ENCODE measurements around the gene NRXN2. TPM values are rescaled to one million over a fixed set of nuclear protein-coding genes. Genes with fewer than 3 reads are reported as not detected.

The NRXN2 gene
- polyA plus RNA-seq, 1 of the 3 experiments (the other 2 are of a cell fraction) = 0.15 TPM

GRCh38 chr11:64771861-64772260, 48.9 kb upstream of the NRXN2 start:
- H4K20me1 ChIP-seq (ENCODE audit: insufficient read depth) = peaks cover 96% of the 10 kb centered on the region
- WGBS (ENCODE audit: low lambda C conversion rate) = 96% methylated on average over 2 of the region's 2 CpGs
- CTCF ChIA-PET = interaction anchor here (0.9 to 2.6 kb wide), 9 partner anchors 8 to 83 kb away, joined by 3 to 14 read pairs (median 5); no protein-coding TSS in a partner anchor

More at GRCh38 chr11:64771861-64772260, 48.9 kb upstream of the NRXN2 start:
- no peaks in the 10 kb centered on the region for H3K9me3 ChIP-seq
- peaks cover 97 to 99% of the 10 kb centered on the region in 2 experiments for H3K36me3 ChIP-seq (replicated peaks in 1 of 2; ENCODE audit: control insufficient read depth in 1 of 2, insufficient read depth in 2 of 2, low read length in 1 of 2)
- peaks cover 40% of the 10 kb centered on the region for H3F3A ChIP-seq (replicated peaks; ENCODE audit: insufficient read depth)
- H3K4me2 ChIP-seq = no peak overlapping the region
- no peak for DNase-seq
- H2AFZ ChIP-seq (ENCODE audit: low read depth) = no peak overlapping the region
- no peak overlapping the region for H3K4me3 ChIP-seq (ENCODE audit: low read depth in 2 of 2, low read length in 1 of 2)
- peaks cover 93% of the 10 kb centered on the region for H3K79me2 ChIP-seq (ENCODE audit: insufficient read depth)
- POLR2A ChIA-PET = interaction anchor here (1.0 kb wide), 1 partner anchor 10 kb away, joined by 3 read pairs; no protein-coding TSS in a partner anchor
- H3K9ac ChIP-seq = no peak overlapping the region
- peaks cover 10 to 12% of the 10 kb centered on the region in 2 experiments for H3K4me1 ChIP-seq (ENCODE audit: control insufficient read depth in 1 of 2, insufficient read depth in 2 of 2, low read depth in 1 of 2, low read length in 1 of 2)
- TF ChIP-seq POLR2AphosphoS5 (IDR thresholded peaks at IDR 0.05; ENCODE audit: low read depth, low read length) (no peak), RCOR1 (IDR thresholded peaks at IDR 0.05; ENCODE audit: low read length) (no peak), MEF2A (IDR thresholded peaks at IDR 0.05; ENCODE audit: borderline replicate concordance, low read depth) (no peak), ZBTB33 (IDR thresholded peaks at IDR 0.05; ENCODE audit: borderline replicate concordance, low read depth) (no peak), TEAD4 (IDR thresholded peaks at IDR 0.05; ENCODE audit: borderline replicate concordance, insufficient read depth) (no peak), YY1 (IDR thresholded peaks at IDR 0.05; ENCODE audit: low read depth) (no peak), USF1 (IDR thresholded peaks at IDR 0.05; ENCODE audit: borderline replicate concordance, low read depth) (no peak), ELF1 (IDR thresholded peaks at IDR 0.05) (no peak), PBX3 (IDR thresholded peaks at IDR 0.05) (no peak), GATA2 (CRISPR knock-in tag; IDR thresholded peaks at IDR 0.05) (no peak), MAX (IDR thresholded peaks at IDR 0.05; ENCODE audit: low read depth) (no peak), FOXM1 (IDR thresholded peaks at IDR 0.05; ENCODE audit: low read depth) (no peak), USF2 (IDR thresholded peaks at IDR 0.05; ENCODE audit: borderline replicate concordance, low read depth, low read length) (no peak), FOSL2 (IDR thresholded peaks at IDR 0.05; ENCODE audit: borderline replicate concordance, low read depth) (no peak), RAD21 (IDR thresholded peaks at IDR 0.05; ENCODE audit: low read length) (no peak), FOXJ3 (CRISPR knock-in tag; IDR thresholded peaks at IDR 0.05) (no peak), TAF1 (IDR thresholded peaks at IDR 0.05; ENCODE audit: borderline replicate concordance, low read depth, low read length) (no peak)
- no peak overlapping the region for H3K27ac ChIP-seq (ENCODE audit: low read depth in 2 of 2, low read length in 1 of 2)
- no peaks in the 10 kb centered on the region for H3K9me2 ChIP-seq
- no peaks in the 10 kb centered on the region for H3K27me3 ChIP-seq (ENCODE audit: insufficient read depth)
